ENCODE data around the gene PPAT.
"Not testable (repeated sequence)": the region's sequence is repeated elsewhere in the genome, so short reads cannot be mapped to it uniquely, and the experiment has no call there.

Gene PPAT

DNA sequence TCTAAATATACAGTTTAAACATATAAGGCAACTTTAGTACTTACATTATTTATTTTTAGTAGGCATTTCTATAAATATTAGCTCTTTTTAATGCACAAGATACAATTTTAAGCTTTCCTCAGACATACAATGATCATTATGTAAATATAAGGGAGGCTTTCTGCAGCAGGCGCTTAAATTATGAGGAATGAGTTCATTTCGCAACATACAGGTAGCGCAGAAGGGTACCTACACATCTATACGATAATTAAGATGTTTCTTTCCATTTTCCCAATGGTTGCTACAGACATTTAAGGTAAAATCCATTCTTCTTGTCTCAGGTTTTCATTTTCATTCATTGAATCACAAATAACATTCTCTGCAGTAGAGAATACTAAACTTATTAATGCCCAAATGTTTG, 49.3 kb downstream of the PPAT start:
- DNase-seq (ENCODE audit: low read depth): no peak

DNA sequence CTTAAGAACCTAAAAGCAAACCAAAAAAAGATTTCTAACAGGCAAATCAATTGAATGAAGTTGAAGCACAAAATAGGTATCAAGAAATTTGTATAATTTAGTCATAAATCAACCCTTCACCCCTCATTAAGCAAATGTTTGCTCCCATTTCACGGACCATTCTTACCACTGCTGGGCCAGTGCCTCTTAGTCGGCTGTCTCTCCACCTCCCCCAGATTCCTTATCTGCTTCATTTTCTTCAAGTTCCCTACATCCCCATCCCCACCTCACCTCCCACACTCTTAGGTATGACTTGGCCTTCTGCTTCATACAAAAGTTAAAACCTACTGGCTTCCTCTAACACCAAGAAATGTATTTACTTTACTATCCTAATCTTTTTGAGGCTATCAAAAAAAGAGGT, 60.0 kb downstream of the PPAT start:
- no peak for DNase-seq (ENCODE audit: low read depth)

DNA sequence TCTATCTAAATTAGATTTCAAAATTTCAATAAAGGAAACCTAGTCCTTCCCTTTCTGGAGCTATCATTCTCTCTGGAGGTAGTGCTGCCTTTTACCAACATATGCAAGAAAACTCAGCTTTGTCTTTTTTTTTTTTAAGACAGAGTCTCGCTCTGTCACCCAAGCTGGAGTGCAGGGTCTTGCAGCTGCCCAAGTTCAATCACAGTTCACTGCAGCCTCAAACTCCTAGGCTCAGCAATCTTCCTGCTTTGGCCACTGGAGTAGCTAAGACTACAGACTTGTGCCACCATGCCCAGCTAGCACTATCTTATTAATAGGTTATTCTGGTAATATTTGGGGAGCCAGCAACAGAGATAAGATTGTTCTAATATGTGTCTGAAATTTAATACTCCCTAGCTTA, 60.5 kb downstream of the PPAT start:
- no peak for DNase-seq (ENCODE audit: low read depth)

DNA sequence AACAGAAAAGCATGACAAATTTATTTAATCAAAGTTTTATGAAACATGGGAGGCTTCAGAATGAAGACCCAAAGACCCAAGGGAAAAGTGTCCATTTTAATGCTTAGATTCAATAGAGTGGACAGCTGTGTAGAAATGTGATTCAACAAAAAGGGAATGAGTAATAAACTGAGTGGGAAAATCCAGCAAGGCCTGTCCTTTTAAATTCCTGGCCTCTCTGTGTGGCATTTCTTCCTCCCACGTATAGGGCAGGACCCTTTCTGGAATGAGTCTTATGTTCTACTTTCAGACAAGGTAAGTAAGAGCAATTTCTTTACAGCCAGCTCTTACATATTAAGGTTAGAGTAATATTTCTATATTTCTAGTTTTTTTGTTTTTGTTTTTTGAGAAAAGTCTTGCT, 62.6 kb downstream of the PPAT start:
- no peak for DNase-seq (ENCODE audit: low read depth)

DNA sequence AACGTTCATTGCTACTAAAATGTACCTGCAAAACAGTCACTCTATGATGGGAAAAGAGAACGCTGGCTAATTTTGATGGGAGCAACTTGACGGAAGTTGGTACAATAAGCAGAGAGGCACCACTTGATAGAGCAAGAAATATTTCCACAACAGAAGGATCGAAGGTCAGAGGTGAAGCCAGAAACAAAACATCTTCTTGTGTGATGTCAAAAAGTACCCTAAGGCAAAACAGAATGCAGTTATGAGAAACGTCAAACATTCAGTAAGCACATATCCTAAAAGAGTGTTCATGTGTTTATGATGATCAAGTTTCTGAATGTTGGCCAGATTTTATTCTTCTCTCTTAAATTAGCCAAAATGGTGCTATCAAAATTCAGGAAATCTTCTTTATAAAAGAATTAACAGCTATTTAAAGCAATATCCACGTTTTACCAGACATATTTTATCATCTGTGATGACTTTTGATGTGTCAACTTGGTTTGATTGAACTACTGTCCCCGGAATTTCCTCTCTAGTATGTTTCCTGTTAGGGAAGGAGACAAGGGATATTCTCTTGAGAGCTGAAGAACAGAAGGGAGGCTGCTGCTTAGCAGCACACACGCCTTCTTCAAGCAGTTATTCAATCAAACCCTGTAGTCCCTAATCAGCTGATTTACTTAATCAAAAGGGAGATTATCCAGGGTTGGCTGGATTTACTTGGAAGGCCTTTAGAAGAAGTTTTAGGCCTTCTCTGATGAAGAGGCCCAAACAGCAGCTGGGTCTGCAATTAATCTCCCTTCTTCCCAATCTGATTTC, 63.8 kb downstream of the PPAT start:
- no peak for DNase-seq (ENCODE audit: low read depth)

DNA sequence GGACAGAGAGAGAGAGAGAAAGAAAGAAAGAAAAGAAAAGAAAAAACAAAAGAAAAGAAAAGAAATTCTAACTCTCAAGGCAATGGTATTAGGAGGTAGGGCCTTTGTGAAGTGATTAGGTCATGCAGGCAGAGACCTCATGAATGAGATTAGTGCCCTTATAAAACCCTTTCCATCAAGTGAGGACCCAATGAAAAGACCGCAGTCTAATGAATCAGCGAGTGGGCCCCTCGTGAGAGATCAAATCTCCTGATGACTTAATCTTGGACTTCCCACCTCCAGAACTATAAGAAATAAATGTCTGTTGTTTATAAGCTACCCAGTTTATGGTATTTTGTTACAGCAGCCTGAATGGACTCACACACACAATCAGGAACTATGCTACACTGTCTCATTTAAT, 65.0 kb downstream of the PPAT start:
- DNase-seq (ENCODE audit: low read depth): no peak

DNA sequence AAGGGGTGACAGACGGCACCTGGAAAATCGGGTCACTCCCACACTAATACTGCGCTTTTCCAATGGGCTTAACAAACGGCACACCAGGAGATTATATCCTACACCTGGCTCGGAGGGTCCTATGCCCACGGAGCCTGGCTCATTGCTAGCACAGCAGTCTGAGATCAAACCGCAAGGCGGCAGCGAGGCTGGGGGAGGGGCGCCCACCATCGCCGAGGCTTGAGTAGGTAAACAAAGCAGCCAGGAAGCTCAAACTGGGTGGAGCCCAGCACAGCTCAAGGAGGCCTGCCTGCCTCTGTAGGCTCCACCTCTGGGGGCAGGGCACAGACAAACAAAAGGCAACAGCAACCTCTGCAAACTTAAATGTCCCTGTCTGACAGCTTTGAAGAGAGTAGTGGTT, 72.4 kb downstream of the PPAT start:
- DNase-seq (ENCODE audit: low read depth): not testable (repeated sequence)

DNA sequence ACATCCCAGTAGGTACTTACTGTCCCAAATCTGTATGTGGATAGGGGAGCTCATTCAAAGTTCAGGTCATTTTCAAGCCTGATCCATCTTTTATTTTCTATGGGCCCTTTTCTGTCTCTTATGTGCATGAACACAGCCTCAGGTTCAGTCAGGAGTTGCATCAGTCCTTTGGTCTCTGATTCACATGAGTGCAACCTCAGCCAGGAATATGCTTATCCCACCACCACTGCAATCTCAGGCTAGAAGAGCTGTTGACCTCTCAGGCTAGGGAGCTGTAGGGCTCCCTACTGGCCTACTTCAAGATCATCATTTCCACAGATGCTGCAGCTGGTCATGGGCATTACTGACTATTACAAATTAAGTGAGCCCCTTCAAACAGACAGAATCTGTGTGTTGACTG, 75.3 kb downstream of the PPAT start:
- no peak for DNase-seq (ENCODE audit: low read depth)

DNA sequence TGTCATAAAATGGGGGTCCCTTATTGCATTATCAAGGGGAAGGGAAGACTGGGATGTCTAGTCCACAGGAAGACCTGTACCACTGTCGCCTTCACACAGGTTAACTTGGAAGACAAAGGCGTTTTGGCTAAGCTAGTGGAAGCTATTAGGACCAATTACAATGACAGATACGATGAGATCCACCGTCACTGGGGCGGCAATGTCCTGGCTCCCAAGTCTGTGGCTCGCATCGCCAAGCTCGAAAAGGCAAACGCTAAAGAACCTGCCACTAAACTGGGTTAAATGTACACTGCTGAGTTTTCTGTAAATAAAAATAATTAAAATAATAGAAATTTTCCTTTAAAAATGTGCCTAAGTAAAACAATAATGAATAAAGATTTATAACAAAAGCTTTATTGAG, 78.8 kb downstream of the PPAT start:
- no peak for DNase-seq (ENCODE audit: low read depth)

DNA sequence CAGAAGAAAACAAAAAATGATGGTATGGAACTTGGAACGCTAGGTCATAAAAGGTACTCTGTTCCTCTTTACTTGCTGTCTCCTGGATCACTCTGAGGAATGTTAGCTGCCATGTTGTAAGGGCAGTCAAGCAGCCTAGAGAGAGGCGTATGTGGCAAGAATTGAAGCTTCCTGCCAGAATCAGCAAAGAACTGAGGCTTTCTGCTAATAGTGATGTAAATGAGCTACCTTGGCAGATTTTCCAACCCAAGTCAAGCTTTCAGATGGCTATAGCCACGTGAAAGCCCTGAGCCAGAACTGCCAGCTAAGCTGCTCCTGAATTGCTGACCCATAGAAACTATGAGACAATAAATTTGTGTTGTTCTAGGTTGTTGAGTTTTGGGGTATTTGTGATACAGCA, 86.8 kb downstream of the PPAT start:
- DNase-seq (ENCODE audit: low read depth): no peak

DNA sequence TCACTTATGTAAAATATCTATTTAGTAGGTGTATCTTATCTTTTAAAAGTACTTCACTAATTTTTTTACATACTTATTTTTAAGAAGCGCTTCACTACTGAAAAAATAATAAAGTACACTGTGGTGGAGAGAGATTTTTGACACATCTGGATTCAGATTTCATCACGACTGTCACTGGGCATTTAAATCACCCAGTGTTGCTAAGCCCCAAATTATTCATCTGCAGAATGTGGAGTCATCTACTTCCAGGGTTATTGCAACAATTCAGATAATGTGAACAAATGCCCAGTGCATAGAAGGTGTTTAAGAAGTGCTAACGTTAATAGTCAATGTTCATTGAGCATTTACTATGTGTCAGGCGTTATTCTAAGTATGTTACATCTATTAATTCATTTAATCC, 90.0 kb downstream of the PPAT start:
- no peak for DNase-seq (ENCODE audit: low read depth)

Measured in T-helper 22 cell (primary cell).